Raji (cell line): ENCODE measurements around the gene ATOH7.

Experiments
- POLR2A ChIP-seq: IDR thresholded peaks from 2 replicates; pipeline ENCODE4 v1.6.1; 2011; ENCODE audit warnings: low read depth, low read length, control low read depth; ENCODE audit not compliant: insufficient read depth

The ATOH7 gene

DNA sequence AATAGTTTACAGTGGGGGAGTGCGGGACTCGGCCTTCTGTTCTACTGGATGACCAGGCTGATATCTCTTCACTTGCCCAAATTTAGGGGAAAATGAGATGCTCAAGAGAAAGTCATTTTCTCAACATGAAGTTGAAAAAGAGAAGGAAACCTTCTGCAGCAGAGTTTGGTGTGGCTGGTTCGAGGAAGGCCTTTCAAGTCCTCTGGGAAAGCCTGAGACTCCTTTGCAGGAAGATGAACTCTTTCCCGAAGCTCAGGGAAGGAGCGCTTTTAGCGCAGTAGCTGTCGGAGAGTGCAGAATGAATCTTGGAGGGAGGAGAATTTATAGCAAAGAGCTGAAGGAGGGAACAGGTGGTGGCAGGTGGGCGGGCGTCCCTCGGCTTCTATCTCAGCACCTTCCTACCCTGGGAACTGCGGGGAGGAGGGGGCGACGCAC, at the start of gene ATOH7:
ATOH7 (minus strand) TSS at position 297 of the 435 bp plus-strand sequence. CDS start 436 bp downstream, outside the sequence.
- TF ChIP-seq POLR2A = no peak

GRCh38 chr10:68280758-68281157, 48.8 kb upstream of the ATOH7 start:
- no peak for TF ChIP-seq POLR2A

- TF ChIP-seq POLR2A = no peak
Observed at GRCh38 chr10:68276224-68276623, 44.3 kb upstream of the ATOH7 start.

DNA sequence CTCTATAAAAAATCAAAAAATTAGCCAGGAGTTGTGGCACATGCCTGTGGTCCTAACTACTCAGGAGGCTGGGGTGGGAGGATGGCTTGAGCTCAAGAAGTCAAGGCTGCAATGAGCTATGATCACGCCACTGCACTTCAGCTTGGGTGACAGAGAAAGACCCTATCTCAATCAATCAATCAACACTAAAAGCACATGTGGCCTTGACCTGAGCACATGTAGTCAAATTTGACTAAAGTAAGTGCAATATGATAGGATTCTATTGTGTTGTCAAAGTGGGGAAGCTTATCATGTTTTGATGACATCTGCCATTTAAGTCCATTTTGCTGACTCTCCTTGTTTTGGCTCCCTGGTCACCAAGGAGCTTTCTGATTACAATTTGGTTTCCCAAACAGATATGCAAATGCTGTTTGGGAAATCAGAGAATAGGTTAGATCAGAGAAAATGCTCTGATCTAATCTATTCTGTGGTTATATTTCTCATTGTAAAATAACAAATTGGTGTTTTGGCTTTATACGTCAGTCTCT, 43.8 kb upstream of the ATOH7 start:
- no peak for TF ChIP-seq POLR2A

DNA sequence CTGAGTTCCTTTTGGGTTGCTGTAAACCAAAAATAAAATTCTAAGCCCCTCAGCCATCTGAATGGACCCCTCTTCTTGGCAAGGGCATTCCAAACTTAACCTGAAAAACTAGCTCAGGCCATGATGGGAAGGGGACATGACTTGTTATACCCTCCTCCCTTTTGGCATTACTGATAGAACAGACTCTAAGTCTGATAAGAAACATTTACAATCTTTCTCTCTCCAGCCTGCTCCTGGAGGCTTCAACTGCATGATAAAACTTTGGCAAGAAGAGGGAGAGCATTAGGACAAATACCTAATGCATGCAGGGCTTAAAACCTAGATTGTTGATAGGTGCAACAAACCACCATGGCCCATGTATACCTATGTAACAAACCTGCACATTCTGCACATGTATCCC, 40.9 kb upstream of the ATOH7 start:
- TF ChIP-seq POLR2A = no peak

DNA sequence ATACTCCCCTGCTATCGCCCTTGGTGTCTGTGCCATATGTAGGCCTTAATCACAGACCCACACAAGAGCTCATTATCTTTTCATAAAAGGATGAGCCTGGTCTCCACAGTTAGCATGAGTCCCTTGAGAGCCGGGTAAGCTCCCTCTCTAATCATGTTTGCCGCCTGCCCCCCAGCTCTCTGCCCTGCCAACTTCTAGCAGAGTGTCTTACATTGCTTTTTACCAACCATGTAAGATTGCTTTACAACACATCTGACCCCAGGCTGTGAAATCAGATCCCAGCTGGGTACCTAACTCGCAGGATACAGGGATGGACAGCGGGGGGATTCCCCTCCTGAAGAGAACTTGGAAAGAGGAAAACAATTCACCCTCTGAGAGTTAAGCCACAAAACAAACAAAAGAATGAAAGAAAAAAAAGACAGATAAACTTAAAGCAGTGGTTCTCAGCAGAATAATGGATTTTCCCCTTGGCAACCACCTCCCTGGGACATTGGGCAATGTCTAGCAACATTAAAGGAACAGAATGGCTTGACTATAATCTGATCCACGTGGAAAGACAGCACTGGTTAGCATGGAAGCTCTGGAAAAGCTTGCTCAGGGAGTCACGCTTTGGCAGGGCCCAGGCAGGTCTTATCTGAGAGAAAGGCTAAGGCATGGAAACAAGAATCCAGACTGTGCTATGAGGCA, 39.4 kb upstream of the ATOH7 start:
- TF ChIP-seq POLR2A = no peak

GRCh38 chr10:68269562-68270290, 37.8 kb upstream of the ATOH7 start:
- no peak for TF ChIP-seq POLR2A

DNA sequence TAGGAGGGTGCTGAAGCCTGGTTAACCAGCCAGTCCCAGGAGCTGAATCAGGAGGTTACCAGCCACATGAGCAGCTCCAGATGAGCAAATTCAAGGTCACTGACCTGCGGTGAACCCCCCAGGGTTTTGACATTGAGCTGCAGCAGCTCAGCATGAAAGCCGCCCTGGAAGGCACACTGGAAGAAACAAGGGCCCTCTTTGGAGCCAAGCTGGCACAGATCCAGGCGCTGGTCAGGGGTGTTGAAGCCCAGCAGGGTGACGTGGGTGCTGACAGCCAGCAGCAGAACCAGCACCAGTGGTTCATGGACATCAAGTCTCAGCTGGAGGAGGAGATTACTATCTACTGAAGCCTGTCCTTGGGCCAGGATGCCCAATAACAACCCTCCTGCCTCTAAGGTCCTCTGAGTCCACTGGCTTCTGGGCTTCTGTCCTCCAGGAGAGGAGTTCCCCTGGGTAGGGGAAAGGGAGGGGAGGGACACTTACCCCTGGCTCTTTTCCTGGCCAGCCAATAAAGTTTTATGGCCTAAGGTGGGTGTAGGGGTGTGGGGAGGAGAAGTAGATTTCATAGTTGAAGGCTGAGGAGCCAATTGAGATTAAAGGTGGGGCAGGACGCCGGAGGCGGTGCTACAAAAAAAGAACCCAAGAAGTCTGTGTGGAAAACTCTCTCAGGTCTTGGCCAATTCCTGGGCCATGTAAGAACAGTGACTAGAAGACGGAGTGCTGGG, 29.4 kb upstream of the ATOH7 start:
- TF ChIP-seq POLR2A = no peak

GRCh38 chr10:68253346-68253745, 21.4 kb upstream of the ATOH7 start:
- TF ChIP-seq POLR2A = no peak

GRCh38 chr10:68251625-68252495, 19.9 kb upstream of the ATOH7 start:
- no peak for TF ChIP-seq POLR2A

DNA sequence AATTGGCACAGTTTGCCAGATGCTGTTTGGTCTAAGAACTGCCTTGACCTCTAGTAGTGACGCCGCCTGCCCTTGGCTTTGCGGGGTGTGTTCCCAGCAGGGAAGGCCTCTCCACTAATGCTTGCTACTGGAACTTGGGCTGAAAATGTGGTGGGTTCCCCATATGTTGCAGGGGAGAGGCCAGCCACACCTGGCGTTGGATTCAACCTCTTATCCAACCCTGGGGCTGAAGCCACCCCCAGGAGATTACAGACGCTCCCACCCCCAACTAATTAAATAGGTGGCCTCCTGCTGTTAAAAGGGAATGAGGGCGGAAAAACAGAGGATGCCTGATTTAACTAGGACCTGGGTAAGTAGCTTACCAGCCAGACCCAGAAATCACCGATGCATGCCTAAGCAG, 19.2 kb upstream of the ATOH7 start:
- TF ChIP-seq POLR2A = no peak

DNA sequence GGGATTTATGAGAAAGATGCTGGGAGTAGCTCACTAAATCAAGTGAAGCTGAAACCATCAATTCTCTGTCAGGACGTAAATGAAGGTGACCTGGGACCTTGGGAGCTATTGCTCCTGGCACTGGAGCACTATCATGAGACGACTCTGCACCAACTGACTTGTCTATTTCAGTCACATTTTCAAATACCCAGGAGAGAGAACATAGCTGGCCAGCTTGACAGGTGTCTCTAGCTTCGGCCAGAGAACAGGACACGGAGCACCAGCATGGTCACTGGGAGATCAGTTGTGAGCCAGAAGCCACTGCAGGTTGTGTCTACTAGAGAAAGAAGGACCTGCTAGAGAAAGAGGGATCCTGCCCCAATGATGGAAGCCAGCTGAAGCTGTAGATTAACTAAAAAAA, 17.4 kb upstream of the ATOH7 start:
- no peak for TF ChIP-seq POLR2A

DNA sequence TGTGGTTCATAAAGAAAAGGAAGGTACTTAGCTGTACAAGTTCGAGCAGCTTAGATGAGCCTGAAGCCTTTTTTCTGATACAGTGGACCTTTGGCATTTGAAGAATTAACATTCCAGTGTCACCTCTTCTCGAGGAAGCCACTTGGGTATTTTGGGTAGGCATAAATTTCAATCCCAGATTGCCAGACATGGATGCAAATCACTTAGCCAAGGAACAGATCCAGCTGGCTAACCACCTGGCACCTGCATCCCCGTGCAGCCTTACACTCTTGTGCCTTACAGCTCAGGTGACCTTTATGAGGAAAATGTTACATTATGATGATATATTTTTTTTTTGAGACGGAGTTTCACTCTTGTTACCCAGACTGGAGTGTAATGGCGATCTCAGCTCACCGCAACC, 16.0 kb upstream of the ATOH7 start:
- TF ChIP-seq POLR2A = no peak

DNA sequence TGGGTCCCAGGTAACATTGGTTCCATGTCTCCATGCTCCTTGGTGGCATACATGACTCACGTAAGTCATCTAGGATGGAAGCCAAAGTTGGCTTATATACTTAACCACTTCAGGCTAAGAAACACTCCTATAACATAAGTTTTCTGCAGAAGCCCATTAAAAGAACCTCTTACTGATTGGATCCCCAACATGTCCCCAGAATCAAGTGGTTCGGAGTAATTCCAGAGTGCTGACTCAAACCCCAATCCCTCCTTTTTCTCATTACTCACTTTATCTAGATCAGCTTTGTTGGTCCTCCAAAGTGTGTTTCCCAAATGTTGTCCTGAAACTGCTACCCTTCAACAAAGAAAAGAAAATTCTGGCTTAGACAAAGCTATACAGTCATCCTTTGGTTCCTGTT, 10.1 kb upstream of the ATOH7 start:
- no peak for TF ChIP-seq POLR2A

DNA sequence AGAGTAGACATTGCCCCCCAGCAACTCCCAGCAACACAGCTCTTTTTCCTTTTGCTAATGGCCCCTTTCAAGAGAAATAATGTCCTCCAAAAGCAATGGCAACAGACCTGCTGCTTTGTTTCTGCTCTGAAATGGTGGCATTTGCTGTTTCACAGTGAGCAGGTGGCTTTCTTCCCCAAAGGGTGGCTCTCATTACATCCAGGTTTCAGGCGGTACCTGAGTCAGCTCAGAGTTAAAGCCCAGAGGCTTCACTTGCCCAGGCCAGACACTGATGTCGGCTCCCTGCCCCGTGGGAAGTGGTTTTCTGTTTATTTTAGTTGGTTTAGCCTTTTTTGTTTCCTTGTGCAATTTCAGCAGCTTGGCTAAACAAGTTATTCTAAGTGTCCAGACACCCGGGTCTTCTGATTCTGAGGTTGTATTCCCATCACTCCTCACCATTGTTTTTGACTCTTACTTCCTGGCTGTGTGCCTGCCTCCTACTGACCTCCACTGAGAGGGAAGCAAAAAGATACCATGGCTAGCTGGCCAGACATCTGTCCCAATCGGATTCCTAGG, 7.8 kb upstream of the ATOH7 start:
- no peak for TF ChIP-seq POLR2A

DNA sequence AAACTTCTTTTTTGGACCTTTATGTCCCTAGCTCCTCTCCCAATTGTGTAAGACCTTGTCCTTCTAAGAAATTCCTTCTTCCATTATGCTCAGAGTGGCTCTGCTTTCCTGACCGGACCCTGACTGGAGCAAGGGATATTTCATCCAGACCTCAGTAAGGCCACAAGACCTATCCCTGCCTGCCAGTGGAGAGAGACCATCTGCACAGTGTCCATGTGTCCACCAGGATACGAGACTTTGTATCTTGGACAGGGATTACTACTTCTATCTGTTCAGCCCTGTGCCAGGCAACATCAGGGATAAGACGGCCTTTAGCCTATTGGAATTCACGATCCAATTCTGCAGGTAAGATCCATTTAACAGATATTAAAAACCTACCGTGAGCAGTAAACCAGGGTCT, 7.2 kb upstream of the ATOH7 start:
- no peak for TF ChIP-seq POLR2A
